Measurements from ENCODE around the gene SNAP47.
A peak's percentile ranks its signal among the peaks of the same experiment; 100 is the strongest.

Gene SNAP47

DNA sequence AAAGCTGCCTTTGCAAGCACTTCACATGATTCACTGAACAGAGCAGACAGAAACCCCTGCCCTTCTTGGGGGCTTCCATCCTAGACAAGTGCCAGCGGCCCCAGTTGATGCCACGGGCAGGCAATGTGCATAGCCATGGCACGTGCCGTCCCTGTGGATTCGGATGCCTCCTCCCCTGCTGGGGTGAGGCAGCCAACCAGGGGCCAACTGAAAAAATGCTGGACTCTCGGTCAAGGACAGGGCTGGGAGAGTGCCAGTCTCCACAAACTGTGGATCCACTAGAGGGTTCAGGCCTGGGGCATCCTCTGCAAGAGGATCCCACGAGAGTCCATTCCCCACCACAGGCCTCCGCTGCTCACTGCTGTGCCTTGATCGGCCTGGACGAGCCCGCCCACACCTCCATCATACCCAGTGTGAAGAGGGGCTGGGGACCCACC lies 4.0 kb upstream of the SNAP47 start:
- no peaks in the 10 kb centered on the region for H3K9me3 Mint-ChIP-seq
- no peak overlapping the region for H3K4me3 Mint-ChIP-seq
- peaks cover 51% of the 10 kb centered on the region for H3K4me1 Mint-ChIP-seq
- peaks cover 5% of the 10 kb centered on the region for H3K27me3 Mint-ChIP-seq (ENCODE audit: low read depth, poor library complexity)
- peaks cover 3% of the 10 kb centered on the region for H3K36me3 Mint-ChIP-seq (ENCODE audit: low read depth)
- H3K27ac Mint-ChIP-seq, result no peak overlapping the region
- no peak for DNase-seq
- TF ChIP-seq, protein P1, sequence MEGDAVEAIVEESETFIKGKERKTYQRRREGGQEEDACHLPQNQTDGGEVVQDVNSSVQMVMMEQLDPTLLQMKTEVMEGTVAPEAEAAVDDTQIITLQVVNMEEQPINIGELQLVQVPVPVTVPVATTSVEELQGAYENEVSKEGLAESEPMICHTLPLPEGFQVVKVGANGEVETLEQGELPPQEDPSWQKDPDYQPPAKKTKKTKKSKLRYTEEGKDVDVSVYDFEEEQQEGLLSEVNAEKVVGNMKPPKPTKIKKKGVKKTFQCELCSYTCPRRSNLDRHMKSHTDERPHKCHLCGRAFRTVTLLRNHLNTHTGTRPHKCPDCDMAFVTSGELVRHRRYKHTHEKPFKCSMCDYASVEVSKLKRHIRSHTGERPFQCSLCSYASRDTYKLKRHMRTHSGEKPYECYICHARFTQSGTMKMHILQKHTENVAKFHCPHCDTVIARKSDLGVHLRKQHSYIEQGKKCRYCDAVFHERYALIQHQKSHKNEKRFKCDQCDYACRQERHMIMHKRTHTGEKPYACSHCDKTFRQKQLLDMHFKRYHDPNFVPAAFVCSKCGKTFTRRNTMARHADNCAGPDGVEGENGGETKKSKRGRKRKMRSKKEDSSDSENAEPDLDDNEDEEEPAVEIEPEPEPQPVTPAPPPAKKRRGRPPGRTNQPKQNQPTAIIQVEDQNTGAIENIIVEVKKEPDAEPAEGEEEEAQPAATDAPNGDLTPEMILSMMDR (IDR thresholded peaks at IDR 0.05), result no peak

DNA sequence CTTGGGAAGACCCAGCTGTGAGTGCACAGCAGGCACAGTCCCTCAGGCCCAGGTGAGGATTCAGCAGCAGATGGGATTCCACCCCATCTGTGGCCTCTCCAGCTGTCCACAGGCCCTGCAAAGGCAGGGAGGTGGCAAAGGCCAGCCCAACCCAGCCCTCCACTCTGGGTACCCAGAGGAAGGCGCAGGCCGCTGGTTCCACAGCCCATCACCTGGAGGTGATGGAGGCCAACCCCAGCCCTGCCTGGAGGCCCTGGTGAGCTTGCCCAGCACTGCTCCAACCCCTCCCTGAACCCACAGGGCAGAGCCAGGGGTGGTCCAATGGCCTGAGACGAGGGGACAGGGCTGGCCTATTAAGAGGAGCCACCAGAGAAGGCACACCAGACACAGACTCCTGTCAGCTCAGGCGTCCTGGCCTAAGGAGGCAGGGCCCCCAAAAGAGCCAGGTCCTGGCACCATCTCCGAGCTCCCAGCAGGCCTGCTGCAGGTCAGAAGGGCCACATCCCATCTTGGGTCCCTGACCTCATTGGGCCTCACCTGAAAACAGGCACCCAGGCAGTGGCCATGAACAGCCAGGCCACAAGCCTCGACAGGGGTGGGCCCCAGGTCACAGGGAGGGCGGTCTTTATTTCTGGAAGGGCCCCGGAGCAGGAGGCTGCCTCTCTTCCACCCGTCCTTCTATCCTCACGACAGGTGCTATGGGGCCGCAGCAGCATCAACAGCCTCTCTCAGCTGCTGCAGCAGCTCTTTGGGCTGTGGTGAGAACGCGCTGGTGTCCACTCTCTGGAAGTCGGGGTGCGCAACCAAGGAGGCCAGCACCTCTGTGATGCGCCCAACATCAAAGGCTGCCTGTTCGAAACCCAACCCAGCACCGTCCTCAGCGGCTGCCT lies 3.3 kb upstream of the SNAP47 start:
- peaks cover 56% of the 10 kb centered on the region for H3K4me1 Mint-ChIP-seq
- DNase-seq, result no peak
- H3K9me3 Mint-ChIP-seq, result no peaks in the 10 kb centered on the region
- no peak overlapping the region for H3K27ac Mint-ChIP-seq
- TF ChIP-seq, protein P1 (IDR thresholded peaks at IDR 0.05), result no peak
- H3K36me3 Mint-ChIP-seq (ENCODE audit: low read depth), result peaks cover 3% of the 10 kb centered on the region
- peaks cover 1% of the 10 kb centered on the region for H3K27me3 Mint-ChIP-seq (ENCODE audit: low read depth, poor library complexity)
- H3K4me3 Mint-ChIP-seq, result no peak overlapping the region

DNA sequence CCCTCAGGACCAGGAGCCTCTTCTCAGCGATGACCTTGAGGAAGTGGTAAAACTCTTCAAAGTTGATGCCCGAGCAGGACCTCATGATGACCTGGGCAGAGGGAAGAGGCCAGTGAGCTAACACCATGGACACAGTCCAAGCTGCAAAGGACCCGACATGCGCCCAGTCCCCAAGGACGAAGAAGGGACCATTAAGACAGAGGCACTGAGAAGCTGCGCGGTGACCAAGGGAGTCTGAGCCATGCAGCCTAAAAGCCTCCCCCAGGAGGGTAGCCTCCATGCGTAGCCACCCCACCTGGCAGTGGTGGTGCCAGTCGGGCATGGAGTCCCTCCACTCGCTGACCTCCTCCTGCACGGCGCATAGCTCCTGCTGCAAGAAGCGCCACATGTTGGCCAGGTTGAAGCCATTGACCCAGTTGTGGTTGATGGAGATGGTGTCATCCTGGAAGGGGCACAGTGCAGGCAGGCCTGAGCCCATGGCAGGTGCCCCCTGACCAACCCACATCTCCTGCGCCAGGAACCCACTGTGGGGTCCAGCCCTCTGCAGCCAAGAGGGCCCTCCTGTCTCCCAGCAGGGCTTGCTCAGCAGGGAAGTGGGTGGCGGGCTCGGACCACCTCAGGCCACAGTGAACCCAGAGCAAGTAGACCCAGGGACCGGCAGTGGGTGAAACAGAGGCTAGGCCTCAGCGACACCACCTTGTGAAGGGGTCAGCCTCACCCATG lies 2.5 kb upstream of the SNAP47 start:
- H3K27me3 Mint-ChIP-seq (ENCODE audit: low read depth, poor library complexity), result no peaks in the 10 kb centered on the region
- no peak overlapping the region for H3K27ac Mint-ChIP-seq
- TF ChIP-seq, protein P1 (IDR thresholded peaks at IDR 0.05), result no peak
- H3K36me3 Mint-ChIP-seq (ENCODE audit: low read depth), result peaks cover 9% of the 10 kb centered on the region
- H3K4me1 Mint-ChIP-seq, result peaks cover 54% of the 10 kb centered on the region
- H3K9me3 Mint-ChIP-seq, result no peaks in the 10 kb centered on the region
- DNase-seq, result no peak
- H3K4me3 Mint-ChIP-seq, result peak overlapping the region; percentile 54

DNA sequence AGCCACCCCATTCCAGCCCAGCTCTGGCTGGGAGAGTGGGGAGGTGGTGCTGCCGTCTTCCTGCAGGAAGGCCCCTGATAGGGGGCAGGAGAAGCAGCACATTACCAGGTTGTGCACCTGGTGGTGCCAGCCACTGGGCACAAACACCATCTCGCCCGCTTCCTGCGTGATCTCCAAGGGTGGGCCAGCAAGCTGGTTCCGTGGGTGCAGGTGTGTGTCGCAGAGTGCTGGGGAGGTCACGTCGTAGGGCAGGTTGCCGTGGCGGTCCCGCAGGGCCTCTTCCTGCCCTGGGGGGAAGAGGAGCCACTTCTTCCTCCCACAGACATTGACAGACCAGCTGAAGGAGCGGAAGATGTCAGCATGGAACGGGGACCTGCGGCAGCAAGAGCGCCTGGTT lies 1.9 kb upstream of the SNAP47 start:
- Mint-ChIP-seq H3K9me3 (no peaks in the 10 kb centered on the region), H3K4me3 (peak overlapping the region; percentile 96), H3K36me3 (ENCODE audit: low read depth) (peaks cover 9% of the 10 kb centered on the region), H3K27ac (no peak overlapping the region), H3K27me3 (ENCODE audit: low read depth, poor library complexity) (no peaks in the 10 kb centered on the region), H3K4me1 (peaks cover 50% of the 10 kb centered on the region)
- TF ChIP-seq, protein P1 (IDR thresholded peaks at IDR 0.05), result no peak
- no peak for DNase-seq

DNA sequence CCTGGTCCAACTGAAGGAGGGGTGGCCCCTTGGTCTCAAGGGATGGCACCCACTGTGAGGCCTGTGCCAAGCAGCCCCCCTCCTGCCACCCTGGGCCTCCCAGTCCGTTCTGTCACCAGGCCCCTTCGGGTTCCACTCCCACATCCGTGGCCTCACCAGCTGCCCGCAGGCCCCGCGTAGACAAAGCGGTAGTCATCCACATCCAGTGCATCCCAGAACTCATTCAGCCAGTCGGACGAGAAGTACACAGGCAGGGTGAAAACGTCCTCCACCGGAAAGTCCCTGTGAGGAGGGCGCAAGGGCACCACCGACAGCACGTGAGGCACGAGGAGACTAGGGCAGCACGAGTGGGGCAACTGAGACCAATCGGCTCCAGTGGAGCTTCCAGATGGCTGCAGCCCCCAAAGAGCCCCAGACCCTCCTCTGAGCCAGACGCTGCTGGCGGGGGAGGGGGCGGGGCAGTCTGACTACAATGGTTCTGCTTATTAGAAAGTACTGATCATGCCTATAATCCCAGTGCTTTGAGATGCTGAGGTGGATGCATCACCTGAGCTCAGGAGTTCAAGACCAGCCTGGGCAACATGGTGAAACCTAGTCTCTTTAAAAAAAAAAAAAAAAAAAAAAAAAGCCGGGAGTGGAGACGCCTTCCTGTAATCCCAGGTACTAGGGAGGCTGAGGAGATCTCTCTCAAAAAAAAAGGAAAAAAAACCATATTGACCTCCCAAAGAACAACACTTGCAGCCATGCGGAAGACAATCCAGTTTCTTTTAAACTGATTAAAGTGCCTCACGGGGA lies 1.3 kb upstream of the SNAP47 start:
- peak overlapping the region; percentile 96 for H3K4me3 Mint-ChIP-seq
- no peak overlapping the region for H3K27ac Mint-ChIP-seq
- H3K4me1 Mint-ChIP-seq, result peaks cover 44% of the 10 kb centered on the region
- H3K9me3 Mint-ChIP-seq, result no peaks in the 10 kb centered on the region
- peaks cover 9% of the 10 kb centered on the region for H3K36me3 Mint-ChIP-seq (ENCODE audit: low read depth)
- DNase-seq, result no peak
- TF ChIP-seq, protein P1 (IDR thresholded peaks at IDR 0.05), result no peak
- no peaks in the 10 kb centered on the region for H3K27me3 Mint-ChIP-seq (ENCODE audit: low read depth, poor library complexity)
